Naive thymus-derived CD8-positive, alpha-beta T cell (primary cell): ENCODE results near the gene HTT. TPM values are rescaled to one million over a fixed set of nuclear protein-coding genes. Genes with fewer than 3 reads are reported as not detected.
"Not testable (repeated sequence)": the region's sequence is repeated elsewhere in the genome, so short reads cannot be mapped to it uniquely, and the experiment has no call there.

Experiments
- ATAC-seq, 2 donors: fragments of 150-1000 bp; cut with Tn5 transposase in 1 of 2; sonication (Bioruptor Pico), chemical (Tn5 transposase) in 1 of 2; 1 replicate in 1 of 2; 2 replicates in 1 of 2; pipeline ENCODE4 v1.10.0; 2021; ENCODE audit warnings: mild to moderate bottlenecking in 2 of 2, moderate library complexity in 2 of 2
- POLR2A ChIA-PET: fragments of 350-600 bp; sonication (Branson Sonifier 250); formaldehyde crosslinking; loops from one replicate; lab custom pipeline; 2021; ENCODE audit warnings: antibody characterized with exemption; lab: Charles Lee
- DNase-seq, 10 donors: peaks; one replicate each; pipeline versions ENCODE4 v3.0.0 to v3.0.0-alpha.2; 2020 to 2022
- H3K27ac Mint-ChIP-seq, 10 donors: one replicate each; pipeline ENCODE4 v1.8.0; 2020 to 2022; ENCODE audit warnings: mild to moderate bottlenecking in 10 of 10, mixed read lengths in 10 of 10, moderate library complexity in 4 of 10, inconsistent platforms in 1 of 10
- H3K27me3 Mint-ChIP-seq, 5 donors: one replicate each; pipeline ENCODE4 v1.8.0; 2021 to 2022; ENCODE audit warnings: mixed read lengths in 5 of 5
- H3K36me3 Mint-ChIP-seq, 3 donors: one replicate each; pipeline ENCODE4 v1.8.0; 2020 to 2022; ENCODE audit warnings: mixed read lengths in 3 of 3, mild to moderate bottlenecking in 2 of 3, inconsistent platforms in 1 of 3
- H3K4me1 Mint-ChIP-seq, 4 donors: one replicate each; pipeline ENCODE4 v1.8.0; 2021 to 2022; ENCODE audit warnings: mixed read lengths in 4 of 4
- H3K4me3 Mint-ChIP-seq, 10 donors: one replicate each; pipeline ENCODE4 v1.8.0; 2020 to 2022; ENCODE audit warnings: mild to moderate bottlenecking in 10 of 10, mixed read lengths in 10 of 10, moderate library complexity in 6 of 10, inconsistent platforms in 1 of 10
- H3K9me3 Mint-ChIP-seq, 9 donors: one replicate each; pipeline ENCODE4 v1.8.0; 2020 to 2022; ENCODE audit warnings: mixed read lengths in 9 of 9, mild to moderate bottlenecking in 3 of 9, inconsistent platforms in 1 of 9, moderate library complexity in 1 of 9
- polyA plus RNA-seq, 3 donors: library from polyadenylated mRNA; unstranded; fragments of 300-500 nt; fragmentation: Illumina TruSeq; gene quantifications; one replicate each; pipeline ENCODE4 v1.2.3, GENCODE V29; 2021
- total RNA-seq, 8 experiments: library from RNA in 2 of 8; stranded (reverse) in 2 of 8; gene quantifications; one replicate each; pipeline ENCODE4 v1.2.3 and lab custom pipeline; 2021 to 2026

Gene HTT
- total and polyA plus RNA-seq, 5 experiments from 2014 or later, result 2.2 to 64.6 (median 5.0) TPM

DNA sequence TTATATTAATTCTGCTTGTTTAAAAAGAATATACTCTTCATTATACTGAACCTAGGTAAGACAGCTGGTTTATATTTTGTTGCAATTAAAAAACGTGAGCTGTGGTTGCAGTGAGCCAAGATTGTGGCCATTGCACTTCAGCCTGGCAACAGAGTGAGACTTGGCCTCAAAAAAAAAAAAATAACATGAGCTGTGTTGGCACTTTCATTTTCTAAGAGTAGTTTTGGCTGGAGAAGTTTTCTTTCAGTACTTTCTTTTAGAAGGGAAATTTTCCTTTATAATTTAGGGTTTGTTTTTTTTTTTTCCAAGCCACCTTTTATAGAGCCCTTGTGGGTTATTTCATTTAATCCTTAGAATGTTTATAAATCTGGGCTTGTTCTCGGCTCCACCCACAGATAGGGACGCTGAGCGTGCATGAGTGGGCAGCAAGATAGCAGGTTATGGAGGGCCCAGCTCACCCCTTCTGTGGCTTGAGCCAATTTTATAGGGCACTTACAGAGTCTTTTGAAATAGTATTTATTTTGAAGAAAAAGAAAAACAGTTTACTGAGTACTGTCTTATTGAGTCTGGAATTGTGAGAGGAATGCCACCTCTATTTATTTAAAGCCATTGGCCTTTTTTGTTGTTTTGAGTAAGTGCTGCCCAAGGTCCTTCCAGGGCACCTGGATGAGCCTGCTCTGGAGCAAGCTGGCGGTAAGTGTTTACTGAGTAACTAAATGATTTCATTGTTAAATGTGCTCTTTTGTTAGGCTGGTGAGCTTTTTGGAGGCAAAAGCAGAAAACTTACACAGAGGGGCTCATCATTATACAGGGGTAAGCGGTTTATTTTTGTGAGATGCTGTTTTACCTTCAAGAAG lies 60.9 kb downstream of the HTT start:
- peaks cover 12 to 90% (median 42%) of the 10 kb centered on the region in 3 donors for H3K36me3 Mint-ChIP-seq
- H3K4me1 Mint-ChIP-seq, result peaks cover 0 to 2% (median under 1%) of the 10 kb centered on the region in 4 donors
- no peak overlapping the region for H3K4me3 Mint-ChIP-seq
- no peaks in the 10 kb centered on the region for H3K9me3 Mint-ChIP-seq
- no peak for ATAC-seq
- H3K27ac Mint-ChIP-seq, result no peak overlapping the region
- POLR2A ChIA-PET, result no interaction called here
- no peaks in the 10 kb centered on the region for H3K27me3 Mint-ChIP-seq
- DNase-seq, result no peak

DNA sequence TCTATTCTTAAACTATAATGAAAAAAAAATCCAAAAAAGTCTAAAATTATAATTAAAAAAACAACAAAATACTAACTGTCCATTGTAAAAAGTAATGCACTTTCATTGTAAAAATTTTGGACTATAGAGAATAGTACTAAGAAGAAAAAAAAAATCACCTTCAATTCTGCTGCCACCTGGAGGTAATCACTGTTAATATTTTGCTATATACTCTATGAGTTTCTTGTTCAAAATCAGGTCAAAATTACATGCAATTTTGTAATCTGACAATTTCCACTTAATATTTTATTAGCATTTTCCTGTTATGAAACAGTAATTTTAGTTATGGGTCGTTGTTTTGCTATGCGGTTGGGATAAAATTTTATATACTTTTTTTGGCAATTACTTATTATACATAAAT lies 62.0 kb downstream of the HTT start:
- no peaks in the 10 kb centered on the region for H3K9me3 Mint-ChIP-seq
- no peak overlapping the region for H3K27ac Mint-ChIP-seq
- DNase-seq, result no peak
- peaks cover 1 to 90% (median 38%) of the 10 kb centered on the region in 3 donors for H3K36me3 Mint-ChIP-seq
- POLR2A ChIA-PET, result no interaction called here
- H3K4me1 Mint-ChIP-seq, result peaks cover 0 to 2% (median under 1%) of the 10 kb centered on the region in 4 donors
- H3K4me3 Mint-ChIP-seq, result no peak overlapping the region
- no peaks in the 10 kb centered on the region for H3K27me3 Mint-ChIP-seq
- ATAC-seq, result no peak

DNA sequence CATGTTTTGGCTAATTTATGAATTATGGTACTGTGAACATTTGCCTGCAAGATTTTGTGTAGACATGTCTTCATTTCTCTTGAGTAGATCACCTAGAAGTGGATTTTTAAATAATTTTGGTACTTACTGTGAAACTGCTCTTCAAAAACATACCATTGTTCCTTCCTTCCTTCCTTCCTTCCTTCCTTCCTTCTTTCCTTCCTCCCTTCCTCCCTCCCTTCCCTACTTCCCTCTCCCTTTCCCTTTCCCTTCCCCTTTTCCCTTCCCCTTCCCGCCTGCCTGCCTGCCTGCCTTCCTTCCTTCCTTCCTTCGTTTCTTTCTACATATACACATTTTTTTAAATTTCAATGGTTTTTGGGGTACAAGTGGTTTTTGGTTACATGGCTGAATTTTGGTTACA lies 63.4 kb downstream of the HTT start:
- POLR2A ChIA-PET, result no interaction called here
- ATAC-seq, result no peak
- H3K4me3 Mint-ChIP-seq, result no peak overlapping the region
- peak overlapping the region in 1 of 10 donors; percentile 25 for H3K27ac Mint-ChIP-seq
- H3K36me3 Mint-ChIP-seq, result peaks cover 0 to 88% (median 30%) of the 10 kb centered on the region in 3 donors
- H3K4me1 Mint-ChIP-seq, result peaks cover 0 to 2% (median under 1%) of the 10 kb centered on the region in 4 donors
- no peaks in the 10 kb centered on the region for H3K27me3 Mint-ChIP-seq
- H3K9me3 Mint-ChIP-seq, result no peaks in the 10 kb centered on the region
- DNase-seq, result no peak

DNA sequence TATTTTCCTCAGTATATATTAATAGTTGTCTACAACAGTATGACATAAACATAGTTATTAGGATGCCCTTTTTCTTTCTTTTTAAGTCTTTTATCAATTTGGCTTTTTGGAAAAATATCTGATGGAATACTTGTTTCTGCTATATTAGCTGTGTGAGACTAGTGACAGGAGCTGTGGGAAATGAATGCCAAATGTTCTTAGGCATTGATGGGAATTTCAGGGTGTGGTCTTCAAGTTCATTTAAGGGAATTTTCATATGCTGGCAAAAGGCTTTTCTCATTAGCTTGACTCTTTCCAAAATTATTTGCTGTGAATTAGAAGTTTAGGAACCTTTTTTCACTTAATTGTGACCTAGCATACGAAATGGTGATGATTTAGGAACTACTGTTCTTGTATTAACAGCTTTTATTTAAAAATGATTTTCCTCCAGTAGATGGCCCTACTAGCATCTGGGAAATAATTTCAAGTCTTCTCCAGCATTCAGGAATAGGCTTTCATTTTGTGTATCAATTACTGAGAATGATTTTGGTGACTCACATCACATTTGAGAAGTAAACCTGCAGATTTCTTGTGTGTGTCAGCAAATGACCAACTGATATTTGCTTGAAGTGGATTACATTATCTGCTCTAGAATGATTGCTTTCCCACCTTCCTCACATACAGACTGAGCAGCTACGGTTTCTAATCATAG lies 70.9 kb downstream of the HTT start:
- Mint-ChIP-seq H3K4me1 (peaks cover 0 to 11% (median 0%) of the 10 kb centered on the region in 4 donors), H3K36me3 (peaks cover 4 to 88% (median 38%) of the 10 kb centered on the region in 3 donors), H3K27ac (peak overlapping the region in 1 of 10 donors; percentile 13), H3K27me3 (no peaks in the 10 kb centered on the region), H3K4me3 (no peak overlapping the region), H3K9me3 (no peaks in the 10 kb centered on the region)
- POLR2A ChIA-PET, result no interaction called here
- DNase-seq, result no peak
- no peak for ATAC-seq

DNA sequence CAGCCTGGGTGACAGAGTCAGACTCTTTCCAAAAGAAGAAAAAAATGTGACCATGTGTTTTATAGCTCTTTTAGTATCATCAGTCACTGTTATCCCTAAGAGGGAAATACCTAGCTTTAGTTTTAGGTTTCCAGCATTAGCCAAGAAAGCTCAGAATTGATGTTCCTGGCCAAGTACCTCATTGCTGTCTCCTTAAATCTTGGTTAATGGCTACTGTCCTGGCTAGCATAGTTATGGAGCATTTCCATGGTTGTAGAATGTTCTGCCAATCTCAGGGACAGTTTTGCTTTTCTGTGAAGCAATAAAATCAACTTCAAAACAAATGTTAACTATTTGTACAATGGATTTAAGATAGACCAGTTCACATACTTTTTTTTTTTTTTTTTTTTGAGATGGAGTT lies 74.4 kb downstream of the HTT start:
- Mint-ChIP-seq H3K9me3 (no peaks in the 10 kb centered on the region), H3K4me1 (peaks cover 0 to 11% (median 0%) of the 10 kb centered on the region in 4 donors), H3K27me3 (no peaks in the 10 kb centered on the region), H3K36me3 (peaks cover 4 to 88% (median 36%) of the 10 kb centered on the region in 3 donors), H3K4me3 (no peak overlapping the region), H3K27ac (no peak overlapping the region)
- POLR2A ChIA-PET, result no interaction called here
- DNase-seq (no peak), ATAC-seq (no peak)

DNA sequence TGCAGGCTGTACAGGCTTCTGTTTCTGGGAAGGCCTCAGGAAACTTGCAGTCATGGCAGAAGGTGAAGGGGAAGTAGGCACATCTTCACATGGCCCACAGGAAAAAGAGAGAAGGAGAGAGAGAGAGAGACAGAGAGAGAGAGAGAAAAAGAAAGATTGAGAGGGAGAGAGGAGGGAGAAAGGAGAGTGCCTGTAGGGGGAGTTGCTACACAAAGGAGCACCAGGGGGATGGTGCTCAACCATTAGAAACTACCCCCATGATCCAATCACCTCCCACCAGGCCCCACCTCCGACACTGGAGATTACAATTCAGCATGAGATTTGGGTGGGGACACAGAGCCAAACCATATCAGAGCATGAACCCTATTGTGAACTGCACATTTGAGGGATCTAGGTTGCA lies 76.8 kb downstream of the HTT start:
- DNase-seq, H3K4me3 Mint-ChIP-seq, H3K9me3 Mint-ChIP-seq, H3K27me3 Mint-ChIP-seq, ATAC-seq, POLR2A ChIA-PET: not testable (repeated sequence)
- Mint-ChIP-seq H3K27ac (peak overlapping the region in 3 of 10 donors; percentile 5 to 79 (median 52)), H3K4me1 (peaks cover 0 to 11% (median 0%) of the 10 kb centered on the region in 4 donors), H3K36me3 (peaks cover 4 to 85% (median 47%) of the 10 kb centered on the region in 3 donors)

DNA sequence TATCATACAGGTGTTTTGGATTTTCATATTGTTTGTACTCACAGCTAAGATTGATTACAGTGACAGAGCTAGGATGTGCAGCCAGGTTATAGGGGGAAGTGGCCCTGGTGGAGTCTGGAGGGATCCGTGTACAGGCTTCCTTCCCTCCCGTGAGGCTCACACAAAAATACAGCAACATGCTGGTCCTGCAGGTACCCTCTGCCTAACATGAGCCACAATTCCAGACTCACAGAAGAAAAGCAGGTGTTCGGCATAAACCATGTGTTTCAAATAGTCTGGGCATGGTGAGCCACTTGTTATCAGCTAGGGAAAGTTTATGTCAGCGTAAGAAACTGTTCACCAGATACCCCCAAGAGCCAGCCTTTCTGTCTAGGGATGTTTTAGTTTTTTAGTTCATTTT lies 82.9 kb downstream of the HTT start:
- POLR2A ChIA-PET, result interaction anchor here (1.0 kb wide), 1 partner anchor 45 kb away, joined by 3 read pairs; no protein-coding TSS in a partner anchor
- Mint-ChIP-seq H3K4me3 (no peak overlapping the region), H3K9me3 (peaks cover 0 to 14% (median 6%) of the 10 kb centered on the region in 9 donors), H3K27ac (peak overlapping the region in 2 of 10 donors; percentile 29 to 79), H3K4me1 (peaks cover 0 to 6% (median 0%) of the 10 kb centered on the region in 4 donors), H3K27me3 (no peaks in the 10 kb centered on the region), H3K36me3 (peaks cover 32 to 92% (median 62%) of the 10 kb centered on the region in 3 donors)
- no peak for ATAC-seq
- no peak for DNase-seq

DNA sequence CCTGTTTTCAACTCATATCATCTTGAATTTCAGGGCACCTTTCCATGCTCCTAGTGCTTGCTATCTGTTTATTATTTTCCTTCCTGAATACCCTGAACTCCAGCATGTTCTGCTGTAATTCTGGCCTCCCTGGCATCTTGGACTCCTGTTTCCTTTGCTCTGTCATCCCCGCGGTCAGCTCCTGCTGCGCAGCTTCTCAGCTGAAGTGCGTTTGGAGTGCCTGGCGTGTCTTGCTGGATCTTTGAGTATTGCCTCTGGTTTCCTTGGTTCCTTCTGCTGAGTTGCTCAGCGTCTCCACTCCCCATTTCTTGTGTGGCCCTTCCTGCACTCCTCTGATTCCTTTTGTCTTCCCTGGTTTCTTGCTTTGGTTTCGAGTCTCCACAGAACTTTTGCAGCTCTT lies 84.4 kb downstream of the HTT start:
- Mint-ChIP-seq H3K9me3 (peaks cover 0 to 25% (median 13%) of the 10 kb centered on the region in 9 donors), H3K4me1 (peaks cover under 1 to 8% (median 4%) of the 10 kb centered on the region in 4 donors), H3K27me3 (no peaks in the 10 kb centered on the region), H3K4me3 (no peak overlapping the region), H3K36me3 (peaks cover 44 to 92% (median 74%) of the 10 kb centered on the region in 3 donors), H3K27ac (peak overlapping the region in 4 of 10 donors; percentile 17 to 78 (median 52))
- DNase-seq (no peak), ATAC-seq (no peak)
- POLR2A ChIA-PET, result no interaction called here

DNA sequence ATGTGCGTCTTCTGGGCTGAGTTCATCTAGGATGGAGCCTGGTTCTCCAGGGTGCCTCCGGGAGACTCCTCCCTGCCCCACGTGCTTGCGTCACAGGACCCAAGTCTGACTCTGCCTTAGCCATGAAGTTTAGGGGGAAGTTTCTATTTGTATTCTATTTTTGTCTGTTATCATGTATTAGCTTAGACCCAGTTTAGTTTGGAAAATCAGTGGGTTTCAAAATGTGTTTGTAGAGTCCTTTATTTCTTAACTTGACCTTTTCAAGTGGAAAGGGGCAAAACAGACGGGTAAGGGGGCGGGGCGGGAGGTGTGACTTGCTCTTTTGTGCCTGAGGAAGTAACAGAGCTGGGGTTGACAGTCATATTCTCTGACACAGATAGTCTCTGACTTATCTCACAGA lies 86.0 kb downstream of the HTT start:
- no peaks in the 10 kb centered on the region for H3K27me3 Mint-ChIP-seq
- POLR2A ChIA-PET, result no interaction called here
- H3K9me3 Mint-ChIP-seq, result peaks cover 0 to 35% (median 13%) of the 10 kb centered on the region in 9 donors
- DNase-seq, result no peak
- peaks cover 4 to 19% (median 14%) of the 10 kb centered on the region in 4 donors for H3K4me1 Mint-ChIP-seq
- peaks cover 48 to 96% (median 79%) of the 10 kb centered on the region in 3 donors for H3K36me3 Mint-ChIP-seq
- no peak overlapping the region for H3K27ac Mint-ChIP-seq
- H3K4me3 Mint-ChIP-seq, result no peak overlapping the region
- ATAC-seq, result no peak

DNA sequence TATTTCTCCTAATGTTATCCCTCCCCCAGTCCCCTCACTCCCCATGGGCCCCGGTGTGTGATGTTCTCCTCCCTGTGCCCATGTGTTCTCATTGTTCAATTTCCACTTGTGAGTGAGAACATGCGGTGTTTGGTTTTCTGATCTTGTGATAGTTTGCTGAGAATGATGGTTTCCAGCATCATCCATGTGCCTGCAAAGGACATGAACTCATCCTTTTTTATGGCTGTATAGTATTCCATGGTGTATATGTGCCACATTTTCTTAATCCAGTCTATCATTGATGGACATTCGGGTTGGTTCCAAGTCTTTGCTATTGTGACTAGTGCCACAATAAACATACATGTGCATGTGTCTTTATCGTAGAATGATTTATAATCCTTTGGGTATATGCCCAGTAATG lies 86.6 kb downstream of the HTT start:
- not testable (repeated sequence) for H3K27ac Mint-ChIP-seq

DNA sequence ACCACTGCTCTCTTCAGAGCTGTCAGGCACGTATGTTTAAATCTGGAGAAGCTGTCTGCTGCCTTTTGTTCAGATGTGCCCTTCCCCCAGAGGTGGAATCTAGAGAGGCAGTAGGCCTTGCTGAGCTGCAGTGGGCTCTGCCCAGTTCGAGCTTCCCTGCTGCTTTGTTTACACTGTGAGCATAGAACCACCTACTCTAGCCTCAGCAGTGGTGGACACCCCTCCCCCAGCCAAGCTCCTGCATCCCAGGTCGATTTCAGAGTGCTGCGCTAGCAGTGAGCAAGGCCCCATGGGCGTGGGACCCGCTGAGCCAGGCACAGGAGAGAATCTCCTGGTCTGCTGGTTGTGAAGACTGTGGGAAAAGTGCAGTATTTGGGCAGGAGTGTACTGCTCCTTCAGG lies 92.0 kb downstream of the HTT start:
- POLR2A ChIA-PET, result not testable (repeated sequence)

More for the DNA sequence above, 86.6 kb downstream of the HTT start:
- H3K27me3 Mint-ChIP-seq, DNase-seq, POLR2A ChIA-PET, ATAC-seq, H3K4me3 Mint-ChIP-seq: not testable (repeated sequence)
- Mint-ChIP-seq H3K36me3 (peaks cover 48 to 100% (median 84%) of the 10 kb centered on the region in 3 donors), H3K4me1 (peaks cover 4 to 22% (median 17%) of the 10 kb centered on the region in 4 donors), H3K9me3 (peaks cover 0 to 35% (median 13%) of the 10 kb centered on the region in 9 donors)

DNA sequence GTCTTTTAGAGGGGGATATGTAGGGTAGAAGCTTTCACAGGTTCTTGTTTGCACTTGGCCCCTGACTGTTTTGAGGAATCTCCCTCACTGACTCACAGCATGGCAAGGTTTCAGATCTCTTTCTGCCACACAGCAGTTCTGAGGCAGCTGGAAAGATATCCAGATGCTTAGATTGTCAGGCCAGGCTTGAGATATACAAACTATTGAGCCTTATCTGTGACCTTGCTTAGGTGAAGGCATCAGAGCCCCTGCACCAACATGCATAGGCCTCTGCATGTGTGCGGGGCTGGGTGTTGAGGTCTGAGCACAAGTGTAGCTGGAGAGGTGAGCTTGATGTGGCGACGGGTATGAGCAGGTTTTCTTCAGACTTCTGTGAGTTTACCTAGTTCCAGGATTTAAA lies 93.5 kb downstream of the HTT start:
- DNase-seq, result no peak

More for the DNA sequence above, 92.0 kb downstream of the HTT start:
- DNase-seq, H3K27me3 Mint-ChIP-seq, H3K4me3 Mint-ChIP-seq, ATAC-seq, H3K27ac Mint-ChIP-seq: not testable (repeated sequence)
- H3K9me3 Mint-ChIP-seq, result peaks cover 0 to 33% (median 13%) of the 10 kb centered on the region in 9 donors
- H3K36me3 Mint-ChIP-seq, result peaks cover 29 to 95% (median 69%) of the 10 kb centered on the region in 3 donors
- H3K4me1 Mint-ChIP-seq, result peaks cover 9 to 30% (median 26%) of the 10 kb centered on the region in 4 donors

More for the DNA sequence above, 93.5 kb downstream of the HTT start:
- Mint-ChIP-seq H3K4me1 (peaks cover 9 to 30% (median 24%) of the 10 kb centered on the region in 4 donors), H3K27ac (peak overlapping the region in 5 of 10 donors; percentile 10 to 54 (median 17)), H3K9me3 (peaks cover 0 to 17% (median 4%) of the 10 kb centered on the region in 9 donors), H3K36me3 (peaks cover 18 to 95% (median 63%) of the 10 kb centered on the region in 3 donors), H3K27me3 (no peaks in the 10 kb centered on the region), H3K4me3 (no peak overlapping the region)
- POLR2A ChIA-PET, result no interaction called here
- ATAC-seq, result no peak
